Measurements from ENCODE around the gene CLIC4.
"Not testable (repeated sequence)": the region's sequence is repeated elsewhere in the genome, so short reads cannot be mapped to it uniquely, and the experiment has no call there.

The CLIC4 gene

DNA sequence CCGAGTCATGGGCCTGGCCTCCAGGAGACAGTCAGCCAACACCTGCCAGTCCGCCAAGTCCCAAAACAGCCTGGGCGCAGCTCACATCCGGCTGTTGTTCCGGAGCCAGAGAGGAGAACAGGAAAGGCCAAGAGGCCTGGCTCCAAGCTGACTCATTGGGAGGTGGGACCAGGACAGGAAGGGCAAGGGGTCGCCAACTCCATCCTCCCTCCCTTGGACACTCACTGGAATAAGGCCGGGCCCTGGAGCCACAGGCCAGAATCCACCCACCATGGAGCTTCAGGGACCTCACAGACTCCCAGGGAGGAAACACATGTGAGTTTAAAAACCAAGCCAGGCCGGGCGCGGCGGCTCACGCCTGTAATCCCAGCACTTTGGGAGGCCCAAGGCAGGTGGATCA, 25.1 kb upstream of the CLIC4 start:
- DNase-seq, result no peak

DNA sequence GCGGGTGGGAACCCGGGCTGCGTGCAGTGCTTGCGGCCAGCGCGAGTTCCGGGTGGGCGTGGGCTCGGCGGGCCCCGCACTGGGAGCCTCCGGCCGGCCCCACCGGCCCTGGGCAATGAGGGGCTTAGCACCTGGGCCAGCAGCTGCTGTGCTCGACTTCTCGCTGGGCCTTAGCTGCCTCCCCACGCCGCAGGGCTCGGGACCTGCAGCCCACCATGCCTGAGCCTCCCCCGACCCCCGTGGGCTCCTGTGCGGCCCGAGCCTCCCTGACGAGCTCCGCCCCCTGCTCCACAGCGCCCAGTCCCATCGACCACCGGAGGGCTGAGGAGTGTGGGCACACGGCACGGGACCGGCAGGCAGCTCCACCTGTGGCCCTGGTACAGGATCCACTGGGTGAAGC, 23.7 kb upstream of the CLIC4 start:
- DNase-seq, result no peak

DNA sequence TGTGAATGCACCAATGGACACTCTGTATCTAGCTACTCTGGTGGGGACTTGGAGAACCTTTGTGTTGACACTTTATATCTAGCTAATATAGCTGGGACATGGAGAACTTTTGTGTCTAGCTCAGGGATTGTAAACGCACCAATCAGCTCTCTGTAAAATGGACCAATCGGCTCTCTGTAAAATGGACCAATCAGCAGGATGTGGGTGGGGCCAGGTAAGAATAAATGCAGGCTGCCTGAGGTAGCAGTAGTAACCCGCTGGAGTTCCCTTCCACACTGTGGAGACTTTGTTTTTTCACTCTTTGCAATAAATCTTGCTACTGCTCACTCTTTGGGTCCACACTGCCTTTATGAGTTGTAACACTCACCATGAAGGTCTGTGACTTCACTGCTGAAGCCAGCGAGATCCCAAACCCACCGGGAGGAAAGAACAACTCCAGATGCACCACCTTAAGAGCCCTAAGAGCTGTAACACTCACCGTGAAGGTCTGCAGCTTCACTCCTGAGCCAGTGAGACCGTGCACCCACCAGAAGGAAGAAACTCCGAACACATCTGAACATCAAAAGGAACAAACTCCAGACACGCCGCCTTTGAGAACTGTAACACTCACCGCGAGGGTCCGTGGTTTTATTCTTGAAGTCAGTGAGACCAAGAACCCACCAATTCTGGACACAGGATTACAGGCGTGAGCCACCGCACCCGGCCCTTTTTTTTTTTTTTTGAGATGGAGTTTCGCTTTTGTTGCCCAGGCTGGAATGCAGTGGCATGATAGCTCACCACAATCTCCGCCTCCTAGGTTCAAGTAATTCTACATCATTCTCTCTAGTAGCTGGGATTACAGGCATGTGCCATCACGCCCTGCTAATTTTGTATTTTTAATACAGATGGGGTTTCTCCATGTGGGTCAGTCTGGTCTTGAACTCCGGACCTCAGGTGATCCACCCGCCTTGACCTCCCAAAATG, 22.9 kb upstream of the CLIC4 start:
- not testable (repeated sequence) for DNase-seq

DNA sequence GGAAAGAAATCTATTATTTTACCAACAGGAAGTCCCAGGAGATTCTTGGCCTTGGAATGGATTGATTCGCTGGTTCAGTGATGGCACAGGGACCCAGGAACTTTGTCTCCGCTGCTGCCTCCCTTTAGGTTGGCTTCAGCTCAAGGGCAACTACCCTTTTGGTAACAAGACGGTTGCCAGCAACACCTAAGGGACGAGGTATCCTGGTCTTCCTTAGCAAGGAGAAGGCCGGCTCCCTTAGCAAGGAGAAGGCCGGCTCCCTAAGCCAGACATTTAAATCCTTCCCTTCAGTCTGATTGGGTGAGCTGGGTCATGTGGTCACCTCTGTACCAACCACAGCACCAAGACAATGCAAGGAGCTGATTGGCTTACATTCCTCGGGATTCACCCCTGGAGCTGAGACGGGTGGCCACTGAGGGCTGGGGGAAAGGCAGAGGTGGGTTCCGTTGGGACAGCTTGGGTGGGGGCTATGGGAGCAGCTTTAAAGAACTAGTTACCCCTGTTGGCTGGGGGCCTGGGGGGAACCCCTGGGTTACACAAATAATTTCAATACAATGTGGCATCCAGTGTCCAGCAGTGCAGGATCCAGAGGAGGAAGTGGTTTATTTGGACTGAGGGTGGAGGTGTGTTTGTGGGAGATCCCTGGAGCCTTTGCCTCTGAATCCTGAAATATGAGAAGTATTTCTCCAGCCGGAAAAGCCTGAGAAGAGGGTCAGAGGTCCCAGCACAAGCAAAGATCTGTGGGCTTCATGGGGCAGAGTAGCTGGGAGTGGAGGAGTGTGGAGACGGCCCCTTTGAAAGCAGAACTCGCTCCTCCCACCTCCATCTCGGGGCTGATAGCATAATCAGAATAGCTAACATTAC, 20.7 kb upstream of the CLIC4 start:
- no peak for DNase-seq

DNA sequence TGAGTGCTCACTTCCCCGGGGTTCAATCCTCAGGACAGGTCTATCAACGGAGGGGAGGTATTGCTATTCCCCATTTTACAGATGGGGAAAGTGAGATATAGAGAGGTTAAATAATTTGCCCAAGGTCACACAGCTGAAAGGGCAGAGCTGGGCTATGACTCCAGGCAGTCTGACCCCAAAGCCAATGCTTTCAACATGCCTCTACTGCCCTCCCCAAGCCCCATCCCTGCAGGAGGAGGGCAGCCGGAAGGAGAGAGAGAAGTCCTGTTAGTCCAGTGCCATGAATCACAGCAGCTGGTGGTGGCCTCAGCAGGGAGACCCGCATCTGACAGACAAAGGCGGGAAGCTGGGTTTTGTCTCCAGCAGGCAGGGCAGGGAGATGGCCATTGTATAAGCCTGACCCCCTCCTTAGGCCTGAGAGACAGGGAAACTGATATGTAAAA, 20.0 kb upstream of the CLIC4 start:
- DNase-seq, result no peak

DNA sequence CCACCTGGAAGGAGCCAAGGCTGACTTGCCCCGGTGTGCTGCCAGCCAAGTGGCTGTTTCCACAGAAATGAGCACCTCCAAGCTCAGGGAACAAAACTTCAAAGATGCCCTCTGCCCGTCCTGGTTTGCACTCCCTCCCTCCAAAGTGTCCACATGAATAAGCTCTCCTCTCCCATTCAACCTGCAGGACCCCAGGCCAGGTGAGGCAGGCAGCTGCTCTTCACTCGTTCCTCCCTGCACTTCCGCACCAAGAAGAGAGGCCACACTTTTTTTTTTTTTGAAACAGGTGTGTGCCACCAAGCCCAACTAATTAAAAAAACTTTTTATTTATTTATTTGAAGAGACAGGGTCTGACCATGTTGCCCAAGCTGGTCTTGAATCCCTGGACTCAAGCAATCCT, 18.5 kb upstream of the CLIC4 start:
- DNase-seq, result no peak

DNA sequence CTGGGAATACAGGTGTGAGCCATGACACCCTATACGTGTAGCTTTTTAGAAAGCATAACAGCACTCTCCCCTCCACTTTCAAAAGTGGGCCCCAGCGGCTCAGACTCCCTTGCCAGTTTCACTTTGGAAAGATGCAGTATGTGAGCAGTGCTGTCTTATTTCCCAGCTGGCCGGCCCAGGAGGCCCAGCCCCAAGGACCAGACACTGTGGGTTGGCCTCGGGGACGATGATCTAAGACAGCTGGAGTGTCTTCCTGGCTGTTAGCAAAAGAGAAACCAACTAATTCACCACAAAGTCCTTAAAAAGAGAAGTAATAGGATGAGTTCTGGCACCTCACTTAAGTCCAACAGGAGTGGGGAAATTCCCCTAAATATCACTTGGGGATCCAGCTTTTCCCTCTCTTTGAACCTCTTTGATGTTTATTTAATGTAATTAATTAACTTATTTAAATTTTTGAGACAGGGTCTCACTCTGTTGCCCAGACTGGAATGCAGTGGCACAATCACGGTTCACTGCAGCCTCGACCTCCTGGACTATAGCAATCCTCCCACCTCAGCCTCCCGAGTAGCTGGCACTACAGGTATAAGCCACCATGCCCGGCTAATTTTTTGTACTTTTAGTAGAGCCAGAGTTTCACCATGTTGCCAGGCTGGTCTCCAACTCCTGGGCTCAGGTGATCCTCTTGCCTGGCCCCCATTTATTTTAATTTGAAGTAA, 17.6 kb upstream of the CLIC4 start:
- no peak for DNase-seq

DNA sequence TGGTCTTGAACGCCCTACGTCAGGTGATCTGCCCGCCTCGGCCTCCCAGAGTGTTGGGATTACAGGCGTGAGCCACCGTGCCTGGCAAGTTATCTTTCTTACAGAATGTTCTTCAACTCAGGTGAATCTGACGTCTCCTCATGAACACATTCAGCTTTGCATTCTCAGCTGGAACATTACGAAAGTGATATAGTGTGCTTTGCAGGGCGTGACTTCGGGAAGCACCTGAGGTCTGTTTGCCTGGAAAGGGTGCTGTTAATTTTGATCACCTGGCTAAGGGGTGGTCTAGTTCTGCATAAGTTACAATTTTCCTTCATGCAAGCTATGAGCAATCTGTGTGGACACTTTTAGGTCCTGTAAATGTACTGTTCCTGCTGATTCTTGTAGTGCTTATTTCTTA, 16.3 kb upstream of the CLIC4 start:
- DNase-seq, result no peak

DNA sequence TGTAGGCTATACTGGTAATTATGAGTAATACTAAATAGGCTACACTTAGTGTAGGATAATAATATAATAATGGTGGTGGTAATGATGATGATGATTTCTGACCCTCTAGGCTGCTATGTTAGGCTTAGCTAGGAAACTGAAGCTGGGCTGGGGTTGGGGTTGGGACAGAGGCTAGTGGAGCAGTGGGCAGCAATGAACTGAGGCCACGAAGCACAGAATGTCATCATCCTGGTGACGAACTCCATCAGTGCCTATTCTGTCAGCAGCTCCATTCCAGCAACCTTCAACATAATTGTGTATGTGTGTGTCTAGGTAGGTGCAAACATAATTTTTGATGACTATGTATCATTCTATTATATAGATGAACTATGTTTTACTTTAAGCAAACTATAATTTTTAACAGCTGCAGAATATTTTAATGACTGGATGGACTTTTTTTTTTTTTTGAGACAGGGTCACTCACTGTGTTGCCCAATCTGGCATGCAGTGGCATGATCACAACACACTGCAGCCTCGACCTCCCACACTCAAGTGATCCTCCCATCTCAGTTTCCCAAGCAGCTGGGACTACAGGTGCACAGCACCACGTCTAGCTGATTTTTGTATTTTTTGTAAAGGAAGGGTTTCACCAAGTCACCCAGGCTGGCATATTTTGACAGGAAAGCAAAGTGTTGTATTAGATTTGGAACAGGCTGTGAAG, 12.9 kb upstream of the CLIC4 start:
- no peak for DNase-seq

DNA sequence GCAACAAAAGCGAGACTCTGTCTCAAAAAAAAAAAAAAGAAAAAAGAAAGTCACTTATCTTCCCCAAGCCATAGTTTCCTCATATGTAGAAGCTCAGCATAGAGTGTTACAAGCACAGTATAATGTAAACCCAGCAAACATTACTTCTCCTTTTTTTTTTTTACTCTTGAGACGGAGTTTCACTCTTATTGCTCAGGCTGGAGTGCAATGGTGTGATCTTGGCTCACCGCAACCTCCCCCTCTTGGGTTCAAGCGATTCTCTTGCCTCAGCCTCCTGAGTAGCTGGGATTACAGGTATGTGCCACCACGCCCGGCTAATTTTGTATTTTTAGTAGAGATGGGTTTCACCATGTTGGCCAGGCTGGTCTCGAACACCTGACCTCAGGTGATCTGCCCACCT, 11.9 kb upstream of the CLIC4 start:
- peak; percentile 30 for DNase-seq

DNA sequence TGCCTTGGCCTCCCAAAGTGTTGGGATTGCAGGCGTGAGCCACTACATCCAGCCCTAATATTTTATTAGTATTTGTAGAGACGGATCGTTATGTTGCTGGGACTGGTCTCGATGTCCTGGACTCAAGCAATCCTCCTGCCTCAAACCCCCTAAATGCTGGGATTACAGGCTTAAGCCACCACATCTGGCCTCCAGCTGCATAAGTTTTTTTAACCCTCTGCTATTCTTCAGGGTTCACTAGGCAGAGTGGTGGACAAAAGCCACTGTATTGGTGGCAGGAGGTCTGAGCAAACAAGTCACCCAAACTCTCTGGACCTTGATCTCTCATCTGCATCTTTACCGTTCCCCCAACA, 10.1 kb upstream of the CLIC4 start:
- DNase-seq, result no peak

DNA sequence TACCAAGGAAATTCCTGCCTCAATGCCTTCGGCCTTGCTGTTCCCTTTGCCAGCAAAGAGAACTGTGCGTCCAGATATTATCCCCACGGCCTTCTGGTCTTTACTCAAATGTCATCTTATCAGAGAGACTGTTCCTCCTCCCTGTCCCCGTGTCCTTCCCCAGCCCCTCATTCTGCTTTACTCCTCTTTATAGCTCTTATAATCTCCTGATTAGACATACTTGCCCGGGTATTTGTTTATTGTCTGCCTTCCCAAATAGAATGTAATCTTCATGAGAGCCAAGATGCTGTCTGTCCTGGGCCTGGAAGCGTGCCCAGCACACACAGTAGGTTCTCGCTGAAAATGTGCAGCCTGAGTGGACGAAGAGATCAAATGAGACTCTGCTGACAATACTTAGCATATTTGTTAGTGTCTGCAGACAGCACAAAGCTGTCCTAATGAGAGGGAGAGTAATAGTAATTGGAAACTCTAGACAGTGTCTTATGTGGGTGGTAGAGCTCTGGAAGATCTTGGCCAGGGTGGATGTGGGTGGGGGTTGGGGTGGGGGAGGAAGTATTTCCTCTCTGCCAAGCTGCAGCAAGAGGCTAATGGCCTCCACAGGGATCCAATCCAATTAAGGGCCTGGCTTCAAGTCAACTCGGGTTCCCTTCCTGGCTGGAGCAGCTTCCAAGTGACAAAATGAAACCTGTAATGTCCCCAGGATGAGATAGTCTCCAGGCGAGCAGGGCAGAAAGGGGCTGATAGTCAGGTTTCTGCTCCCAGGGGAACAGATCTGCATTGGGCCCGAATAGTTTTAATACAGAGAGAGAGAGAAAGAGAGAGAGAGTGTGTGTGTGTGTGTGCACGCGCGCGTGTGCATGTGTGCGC, 9.5 kb upstream of the CLIC4 start:
- DNase-seq, result peak; percentile 29

DNA sequence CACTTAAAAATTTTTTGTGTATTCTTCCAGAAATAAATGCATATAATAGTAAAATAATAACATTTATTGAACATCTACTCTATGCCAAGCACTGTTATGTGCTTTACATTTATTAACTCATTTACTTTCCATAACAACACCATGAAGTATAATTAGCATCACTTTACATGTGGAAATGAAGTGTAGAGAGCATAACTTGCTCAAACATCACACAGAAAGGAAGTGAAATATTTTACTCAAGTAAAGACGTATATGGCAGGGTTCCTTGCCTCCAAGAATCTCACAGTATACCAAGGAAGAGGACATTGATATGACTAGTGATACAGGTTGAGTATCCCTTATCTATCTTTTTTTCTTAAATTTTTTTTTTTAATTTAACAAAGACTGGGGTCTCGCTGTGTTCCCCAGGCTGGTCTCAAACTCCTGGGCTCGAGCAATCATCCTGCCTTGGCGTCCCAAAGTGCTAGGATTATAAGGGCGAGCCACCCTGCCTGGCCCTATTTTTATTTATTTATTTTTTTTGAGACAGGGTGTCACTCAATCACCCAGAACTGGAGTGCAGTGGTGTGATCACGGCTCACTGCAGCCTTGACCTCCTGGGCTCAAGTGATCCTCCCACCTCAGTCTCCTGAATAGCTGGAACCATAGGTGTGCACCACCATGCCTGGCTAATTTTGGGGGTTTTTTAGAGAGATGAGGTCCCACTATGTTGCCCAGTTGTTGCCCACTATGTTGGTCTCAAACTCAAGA, 7.7 kb upstream of the CLIC4 start:
- no peak for DNase-seq

DNA sequence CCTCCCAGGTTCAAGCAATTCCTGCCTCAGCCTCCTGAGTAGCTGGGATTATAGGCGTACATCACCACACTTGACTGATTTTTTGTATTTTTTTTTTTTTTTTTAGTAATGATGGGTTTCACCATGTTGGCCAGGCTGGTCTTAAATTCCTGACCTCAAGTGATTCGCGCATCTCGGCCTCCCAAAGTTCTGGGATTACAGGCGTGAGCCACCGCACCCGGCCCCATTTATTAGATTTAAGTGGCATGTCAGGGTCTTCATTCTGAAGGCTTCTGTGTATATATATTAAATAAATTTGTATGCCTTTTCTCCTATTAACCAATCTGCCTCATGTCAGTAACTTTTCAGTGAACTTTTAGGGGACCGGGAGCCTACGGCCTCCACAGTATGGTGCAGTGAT, 6.0 kb upstream of the CLIC4 start:
- no peak for DNase-seq

DNA sequence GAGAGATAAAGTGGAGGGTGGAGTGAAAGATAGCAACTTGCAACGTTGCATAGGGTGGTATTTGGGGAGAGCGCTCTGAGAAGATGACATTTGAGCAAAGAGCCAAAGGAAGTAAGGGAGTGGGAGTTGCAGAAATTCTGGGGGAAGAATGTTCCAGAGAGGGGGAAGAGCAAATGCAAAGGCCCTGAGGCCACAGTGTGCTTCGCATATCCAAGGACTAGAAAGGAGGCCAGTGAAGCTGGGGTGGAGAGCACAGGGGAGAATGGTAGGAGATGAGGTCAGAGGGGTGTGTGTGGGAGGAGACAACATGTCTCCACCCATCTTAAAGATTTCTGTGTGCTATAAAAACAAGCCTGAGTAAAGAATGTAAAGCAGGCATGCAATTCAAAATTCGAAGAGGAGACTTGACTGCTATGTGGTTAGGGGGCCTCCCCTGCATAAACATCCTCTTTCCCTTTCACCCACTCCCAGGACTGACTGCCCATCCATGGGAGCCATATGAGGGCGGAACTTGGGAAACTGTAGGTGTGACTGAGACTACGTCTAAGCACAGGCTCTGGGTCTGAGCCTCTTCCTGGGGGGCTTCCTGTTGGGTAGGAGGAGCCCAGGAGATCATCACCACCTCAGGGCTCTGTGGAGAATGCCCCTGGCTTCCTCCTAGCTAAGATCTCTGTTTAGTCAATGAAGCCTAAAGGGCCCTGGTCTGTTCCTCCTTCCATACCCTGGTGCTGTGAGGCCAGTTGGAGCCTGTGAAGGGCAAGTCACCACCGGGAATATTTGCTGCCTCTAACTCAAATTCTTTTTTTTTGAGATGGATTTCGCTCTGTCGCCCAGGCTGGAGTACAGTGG, 2.9 kb upstream of the CLIC4 start:
- no peak for DNase-seq

DNA sequence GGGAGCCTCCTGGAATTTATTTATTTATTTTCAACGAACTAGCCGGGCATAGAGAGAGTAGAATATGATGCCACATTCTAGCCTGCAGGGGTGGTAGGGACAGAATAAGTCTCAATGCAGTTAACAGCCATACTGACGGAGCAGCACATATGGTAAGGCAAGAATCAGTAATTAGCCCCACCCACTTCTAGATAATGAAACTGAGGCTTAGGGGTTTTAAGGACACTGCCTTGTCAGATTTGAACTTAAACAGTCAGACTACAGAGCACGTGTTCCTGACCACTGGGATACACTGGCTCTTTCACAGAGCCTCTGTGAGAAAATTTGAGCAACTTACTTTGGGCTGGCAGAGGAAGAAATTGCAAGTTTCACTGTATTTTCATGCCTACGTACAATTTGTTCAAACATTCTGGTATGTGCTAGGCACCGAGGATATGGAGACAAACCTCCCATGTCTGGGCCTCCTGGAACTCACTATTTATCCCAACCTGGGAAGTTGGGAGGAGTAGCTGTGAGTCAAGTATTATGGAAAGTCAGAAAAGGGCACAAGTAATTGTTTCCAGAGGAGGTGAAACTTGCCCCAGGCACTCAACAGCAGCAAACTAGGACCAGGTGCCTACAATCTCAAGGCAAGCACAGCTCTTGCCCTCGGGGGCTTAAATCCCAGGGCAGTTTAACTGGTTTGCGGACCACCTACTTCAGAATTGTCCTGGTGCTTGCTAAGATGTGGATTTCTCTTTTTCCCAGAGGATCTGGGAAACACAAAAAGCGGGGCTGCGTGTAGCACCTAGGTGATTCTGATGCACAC, 1.6 kb upstream of the CLIC4 start:
- DNase-seq, result peak; percentile 84

DNA sequence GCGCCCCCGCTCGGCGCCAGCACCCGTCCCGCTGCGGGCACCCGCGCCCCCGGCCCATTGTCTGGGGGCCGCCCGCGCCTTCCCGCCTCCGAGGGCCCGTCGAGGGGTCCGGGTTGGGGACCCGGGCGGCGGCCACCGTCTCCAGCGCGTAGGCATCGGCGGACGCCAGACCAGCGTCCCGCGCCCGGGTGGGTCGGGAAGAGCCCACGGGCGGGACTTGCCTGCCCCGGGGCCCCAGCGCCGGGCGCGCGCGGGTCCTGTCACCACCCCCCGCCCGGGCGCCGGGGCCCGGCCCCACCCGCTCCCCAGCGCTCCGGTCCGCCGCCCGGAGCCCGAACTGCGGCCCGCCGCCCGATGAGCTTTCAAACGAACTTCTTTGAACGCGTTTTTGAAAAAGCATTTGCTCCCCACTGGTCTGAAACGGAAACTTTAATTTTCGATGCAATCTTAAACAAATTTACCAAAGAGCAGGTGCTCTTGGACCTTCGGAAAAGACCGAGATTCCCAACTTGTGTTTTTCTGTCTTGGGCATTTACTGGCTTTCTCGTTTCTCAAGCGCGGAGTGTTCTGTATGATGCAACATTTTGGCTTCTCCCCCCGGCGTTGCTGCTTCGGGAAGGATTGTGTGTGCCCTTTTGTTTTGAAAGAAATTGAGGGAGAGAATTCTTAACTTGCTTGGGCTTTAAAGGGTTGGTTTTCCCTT, 615 bp downstream of the CLIC4 start:
- peak; percentile 79 for DNase-seq

Measured in hematopoietic multipotent progenitor cell treated with erythropoietin and hydrocortisone succinate and interleukin-3 and kit ligand, for 8 days (in vitro differentiated cells).